ENCODE measurements around the gene KPNB1. TPM values are rescaled to one million over a fixed set of nuclear protein-coding genes. Genes with fewer than 3 reads are reported as not detected.

KPNB1 gene
- polyA plus RNA-seq, 3 donors = 5.8 to 83.3 (median 13.2) TPM

GRCh38 chr17:47693731-47694580, 44.2 kb downstream of the KPNB1 start, which contains the start of gene TBKBP1:
Gene TBKBP1 (plus strand): TSS chr17:47694161. CDS start chr17:47696113, 1,952 bp downstream.
- Mint-ChIP-seq H3K27ac (peak within 1 kb of the TSS in 4 of 7 donors; percentile 22 to 78 (median 70)), H3K27me3 (ENCODE audit: low read depth in 3 of 3) (peaks cover 26 to 36% (median 27%) of the 10 kb centered on the region in 3 donors), H3K4me3 (peak within 1 kb of the TSS; percentile 88 to 94), H3K4me1 (peaks cover 25% of the 10 kb centered on the region), H3K36me3 (peaks cover 4 to 6% of the 10 kb centered on the region in 2 donors), H3K9me3 (peaks cover 0 to 6% (median 0%) of the 10 kb centered on the region in 7 donors)
- H3K9me3 ChIP-seq (replicated peaks in 1 of 2; ENCODE audit: control insufficient read depth in 1 of 2, insufficient read depth in 1 of 2, low read length in 2 of 2) = no peaks in the 10 kb centered on the region
- peaks cover 9 to 19% of the 10 kb centered on the region in 2 donors for H3K27me3 ChIP-seq (ENCODE audit: control insufficient read depth in 2 of 2, insufficient read depth in 2 of 2, low read length in 2 of 2)
- DNase-seq = no peak
- H3K36me3 ChIP-seq (replicated peaks in 1 of 2; ENCODE audit: control insufficient read depth in 1 of 2, insufficient read depth in 2 of 2, low read length in 2 of 2) = no peaks in the 10 kb centered on the region
- intact Hi-C loops (cut with micrococcal nuclease) = no loop called here
- H3K4me3 ChIP-seq (replicated peaks in 1 of 3; ENCODE audit: low read depth in 2 of 3, low read length in 3 of 3) = peak within 1 kb of the TSS; percentile 48 to 76 (median 61)
- H3K27ac ChIP-seq (ENCODE audit: low read depth in 1 of 2, low read length in 2 of 2) = peak within 1 kb of the TSS in 1 of 2 donors; percentile 61
- WGBS (ENCODE audit: insufficient coverage) = under 1% methylated on average over 58 of the region's 87 CpGs
- no peaks in the 10 kb centered on the region for H3K79me2 ChIP-seq (ENCODE audit: insufficient read depth, low read length)
- peaks cover under 1% of the 10 kb centered on the region for H4K20me1 ChIP-seq (ENCODE audit: insufficient read depth, low read length)
- peak within 1 kb of the TSS; percentile 69 for H3K9ac ChIP-seq (ENCODE audit: insufficient read depth, low read length, poor library complexity, severe bottlenecking)
- no peak for TF ChIP-seq CTCF (IDR thresholded peaks at IDR 0.05)
- H3K4me1 ChIP-seq (ENCODE audit: control insufficient read depth in 1 of 2, insufficient read depth in 2 of 2, low read length in 2 of 2) = peaks cover 22 to 34% of the 10 kb centered on the region in 2 donors
- H3K4me2 ChIP-seq (replicated peaks; ENCODE audit: extremely low read depth, low read length, poor library complexity, severe bottlenecking) = peak within 1 kb of the TSS; percentile 96
- H2AFZ ChIP-seq (ENCODE audit: insufficient read depth, low read depth, low read length, poor library complexity, severe bottlenecking) = peak within 1 kb of the TSS; percentile 84

GRCh38 chr17:47694581-47695428, 45.1 kb downstream of the KPNB1 start:
- WGBS (ENCODE audit: insufficient coverage) = under 1% methylated on average over 40 of the region's 65 CpGs
- H3K27ac Mint-ChIP-seq = peak overlapping the region in 4 of 7 donors; percentile 6 to 78 (median 70)
- Histone ChIP-seq H3K9ac (ENCODE audit: insufficient read depth, low read length, poor library complexity, severe bottlenecking) (peak overlapping the region; percentile 69), H3K36me3 (replicated peaks in 1 of 2; ENCODE audit: control insufficient read depth in 1 of 2, insufficient read depth in 2 of 2, low read length in 2 of 2) (no peaks in the 10 kb centered on the region), H3K4me3 (replicated peaks in 1 of 3; ENCODE audit: low read depth in 2 of 3, low read length in 3 of 3) (peak overlapping the region; percentile 48 to 76 (median 61)), H3K4me2 (replicated peaks; ENCODE audit: extremely low read depth, low read length, poor library complexity, severe bottlenecking) (peak overlapping the region; percentile 96), H3K27ac (ENCODE audit: low read depth in 1 of 2, low read length in 2 of 2) (peak overlapping the region; percentile 47 to 61), H3K27me3 (ENCODE audit: control insufficient read depth in 2 of 2, insufficient read depth in 2 of 2, low read length in 2 of 2) (peaks cover 9 to 19% of the 10 kb centered on the region in 2 donors), H4K20me1 (ENCODE audit: insufficient read depth, low read length) (peaks cover 3% of the 10 kb centered on the region), H3K9me3 (replicated peaks in 1 of 2; ENCODE audit: control insufficient read depth in 1 of 2, insufficient read depth in 1 of 2, low read length in 2 of 2) (no peaks in the 10 kb centered on the region), H3K4me1 (ENCODE audit: control insufficient read depth in 1 of 2, insufficient read depth in 2 of 2, low read length in 2 of 2) (peaks cover 22 to 34% of the 10 kb centered on the region in 2 donors), H3K79me2 (ENCODE audit: insufficient read depth, low read length) (no peaks in the 10 kb centered on the region), H2AFZ (ENCODE audit: insufficient read depth, low read depth, low read length, poor library complexity, severe bottlenecking) (peak overlapping the region; percentile 84)
- H3K36me3 Mint-ChIP-seq = peaks cover 3 to 6% of the 10 kb centered on the region in 2 donors
- peaks cover 26 to 36% (median 27%) of the 10 kb centered on the region in 3 donors for H3K27me3 Mint-ChIP-seq (ENCODE audit: low read depth in 3 of 3)
- H3K4me1 Mint-ChIP-seq = peaks cover 25% of the 10 kb centered on the region
- H3K4me3 Mint-ChIP-seq = peak overlapping the region; percentile 88 to 94
- intact Hi-C loops (cut with micrococcal nuclease) = no loop called here
- DNase-seq = peak; percentile 38 to 70 (median 42)
- TF ChIP-seq CTCF (IDR thresholded peaks at IDR 0.05) = no peak
- peaks cover 0 to 5% (median 0%) of the 10 kb centered on the region in 7 donors for H3K9me3 Mint-ChIP-seq

Data from CD14-positive monocyte (primary cell).